NCI-H1048 (cell line): ENCODE data around the gene TRIM41.
"Not testable (repeated sequence)": the region's sequence is repeated elsewhere in the genome, so short reads cannot be mapped to it uniquely, and the experiment has no call there.

Source experiments
- DNase-seq: peaks from one replicate; lab custom pipeline; 2025; lab: John Stamatoyannopoulos, UW

The TRIM41 gene

GRCh38 chr5:181223058-181223728, at the start of gene TRIM41:
Gene TRIM41, plus strand, starts transcription at chr5:181223281. Its CDS starts 719 bp downstream, at chr5:181224000.
- DNase-seq, result no peak

GRCh38 chr5:181173420-181174342, 49.4 kb upstream of the TRIM41 start:
- DNase-seq, result no peak

- DNase-seq, result no peak
These were observed 46.7 kb upstream of the TRIM41 start for GRCh38 chr5:181176254-181176952.

GRCh38 chr5:181177559-181177958, 45.5 kb upstream of the TRIM41 start:
- DNase-seq, result not testable (repeated sequence)

- no peak for DNase-seq
These were observed 41.2 kb upstream of the TRIM41 start for GRCh38 chr5:181181650-181182565.

GRCh38 chr5:181182651-181183050, 40.4 kb upstream of the TRIM41 start:
- no peak for DNase-seq

- DNase-seq, result no peak
These were observed 38.2 kb upstream of the TRIM41 start for GRCh38 chr5:181184845-181185216.

- no peak for DNase-seq
These were observed 37.5 kb upstream of the TRIM41 start for GRCh38 chr5:181185560-181185959.

- DNase-seq, result no peak
These were observed 37.1 kb upstream of the TRIM41 start for GRCh38 chr5:181186022-181186421.

GRCh38 chr5:181186986-181187499, 36.0 kb upstream of the TRIM41 start:
- DNase-seq, result no peak

GRCh38 chr5:181187500-181188213, 35.4 kb upstream of the TRIM41 start:
- DNase-seq, result no peak

GRCh38 chr5:181188700-181189362, 34.2 kb upstream of the TRIM41 start:
- no peak for DNase-seq

GRCh38 chr5:181189363-181189961, 33.6 kb upstream of the TRIM41 start:
- no peak for DNase-seq

GRCh38 chr5:181189962-181190710, 32.9 kb upstream of the TRIM41 start:
- DNase-seq, result no peak

GRCh38 chr5:181190711-181191525, 32.2 kb upstream of the TRIM41 start:
- DNase-seq, result no peak

- DNase-seq, result no peak
These were observed 31.4 kb upstream of the TRIM41 start for GRCh38 chr5:181191526-181192336.
